ENCODE results near the gene RORB. TPM values are rescaled to one million over a fixed set of nuclear protein-coding genes. Genes with fewer than 3 reads are reported as not detected.

The RORB gene
- total RNA-seq, 1 donor from 2014 or later: 0.11 TPM

DNA sequence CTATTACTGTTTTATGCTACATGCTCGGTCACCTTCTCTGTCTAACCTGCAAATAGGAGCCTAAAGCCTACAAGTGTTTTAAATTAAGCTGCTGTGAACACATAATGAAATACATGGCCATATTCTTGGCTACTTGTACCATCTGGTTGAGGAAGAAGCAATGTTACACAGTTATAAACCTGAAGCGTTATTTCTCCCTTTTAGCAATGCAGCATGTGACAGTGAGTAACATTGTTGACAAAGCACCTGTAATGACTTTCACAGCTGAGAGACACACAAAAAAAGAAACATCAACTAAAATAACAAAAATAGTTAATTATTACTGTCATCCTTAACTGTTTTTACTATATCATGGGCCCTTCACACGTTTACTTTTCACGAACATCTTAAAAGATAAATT is 146.9 kb downstream of the RORB start:
- H3K79me2 ChIP-seq (ENCODE audit: insufficient read depth, low read length): no peaks in the 10 kb centered on the region
- no peaks in the 10 kb centered on the region for H3K9me3 Mint-ChIP-seq (ENCODE audit: unreplicated experiment)
- TF ChIP-seq, protein P1, sequence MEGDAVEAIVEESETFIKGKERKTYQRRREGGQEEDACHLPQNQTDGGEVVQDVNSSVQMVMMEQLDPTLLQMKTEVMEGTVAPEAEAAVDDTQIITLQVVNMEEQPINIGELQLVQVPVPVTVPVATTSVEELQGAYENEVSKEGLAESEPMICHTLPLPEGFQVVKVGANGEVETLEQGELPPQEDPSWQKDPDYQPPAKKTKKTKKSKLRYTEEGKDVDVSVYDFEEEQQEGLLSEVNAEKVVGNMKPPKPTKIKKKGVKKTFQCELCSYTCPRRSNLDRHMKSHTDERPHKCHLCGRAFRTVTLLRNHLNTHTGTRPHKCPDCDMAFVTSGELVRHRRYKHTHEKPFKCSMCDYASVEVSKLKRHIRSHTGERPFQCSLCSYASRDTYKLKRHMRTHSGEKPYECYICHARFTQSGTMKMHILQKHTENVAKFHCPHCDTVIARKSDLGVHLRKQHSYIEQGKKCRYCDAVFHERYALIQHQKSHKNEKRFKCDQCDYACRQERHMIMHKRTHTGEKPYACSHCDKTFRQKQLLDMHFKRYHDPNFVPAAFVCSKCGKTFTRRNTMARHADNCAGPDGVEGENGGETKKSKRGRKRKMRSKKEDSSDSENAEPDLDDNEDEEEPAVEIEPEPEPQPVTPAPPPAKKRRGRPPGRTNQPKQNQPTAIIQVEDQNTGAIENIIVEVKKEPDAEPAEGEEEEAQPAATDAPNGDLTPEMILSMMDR (IDR thresholded peaks at IDR 0.05; ENCODE audit: insufficient read depth, low read depth, low read length): no peak
- no peak for TF ChIP-seq EZH2 (IDR thresholded peaks at IDR 0.05; ENCODE audit: insufficient read depth, low read length)
- no peaks in the 10 kb centered on the region for H3K36me3 Mint-ChIP-seq (ENCODE audit: low read depth, unreplicated experiment)
- H3K4me2 ChIP-seq (ENCODE audit: low read length): no peak overlapping the region
- H3K27ac ChIP-seq (ENCODE audit: low read depth, low read length): no peak overlapping the region
- no peaks in the 10 kb centered on the region for H3K4me1 ChIP-seq (ENCODE audit: insufficient read depth, low read length)
- no peak overlapping the region for H3K4me3 ChIP-seq (ENCODE audit: insufficient read depth, low read depth, low read length)
- H3K4me1 Mint-ChIP-seq (ENCODE audit: low read depth, unreplicated experiment): no peaks in the 10 kb centered on the region
- H3K9ac ChIP-seq (ENCODE audit: low read length): no peak overlapping the region
- H3K27me3 Mint-ChIP-seq (ENCODE audit: low read depth, unreplicated experiment): no peaks in the 10 kb centered on the region
- no peak overlapping the region for H3K27ac Mint-ChIP-seq (ENCODE audit: unreplicated experiment)
- H4K20me1 ChIP-seq (ENCODE audit: insufficient read depth, low read length): no peaks in the 10 kb centered on the region
- H2AFZ ChIP-seq (ENCODE audit: low read depth, low read length): no peak overlapping the region
- no peaks in the 10 kb centered on the region for H3K9me3 ChIP-seq (ENCODE audit: insufficient read depth, low read depth, low read length)
- no peak for DNase-seq (ENCODE audit: low read depth)
- H3K27me3 ChIP-seq (ENCODE audit: insufficient read depth, low read length): no peaks in the 10 kb centered on the region
- H3K36me3 ChIP-seq (ENCODE audit: insufficient read depth, low read length): no peaks in the 10 kb centered on the region
- FAIRE-seq: no peak
- no peak overlapping the region for H3K4me3 Mint-ChIP-seq (ENCODE audit: unreplicated experiment)

DNA sequence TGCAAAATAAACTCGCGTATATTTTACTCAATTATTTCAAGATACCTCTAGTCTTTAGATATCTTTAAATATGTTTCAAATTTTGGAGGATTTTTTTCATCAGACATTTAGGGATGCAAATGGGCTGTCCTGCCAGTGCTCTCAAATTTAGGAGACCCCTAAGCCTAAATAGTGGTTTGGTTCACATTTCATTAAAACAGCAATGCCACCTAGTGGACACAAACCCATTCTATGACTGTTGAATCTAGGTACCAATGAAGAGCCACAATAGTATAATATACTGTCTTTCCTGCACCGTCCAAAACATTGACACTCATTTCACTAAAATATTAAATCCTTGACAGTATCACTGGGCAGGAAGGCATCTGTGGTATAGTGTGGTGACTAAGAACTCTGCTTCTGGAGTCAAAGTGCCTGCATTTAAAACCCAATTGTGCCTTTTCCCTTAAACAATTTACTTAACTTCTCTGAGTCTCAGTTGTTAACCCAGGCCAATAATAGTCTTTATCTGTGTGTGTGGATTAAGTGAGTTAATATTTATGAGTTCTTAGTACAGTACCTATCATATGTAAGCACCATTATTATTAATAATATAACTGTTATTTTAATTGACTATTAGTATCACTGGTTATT is 148.0 kb downstream of the RORB start:
- no peaks in the 10 kb centered on the region for H3K4me1 ChIP-seq (ENCODE audit: insufficient read depth, low read length)
- no peaks in the 10 kb centered on the region for H3K27me3 Mint-ChIP-seq (ENCODE audit: low read depth, unreplicated experiment)
- no peaks in the 10 kb centered on the region for H3K9me3 ChIP-seq (ENCODE audit: insufficient read depth, low read depth, low read length)
- no peak for DNase-seq (ENCODE audit: low read depth)
- H3K36me3 Mint-ChIP-seq (ENCODE audit: low read depth, unreplicated experiment): no peaks in the 10 kb centered on the region
- H3K27me3 ChIP-seq (ENCODE audit: insufficient read depth, low read length): no peaks in the 10 kb centered on the region
- H3K27ac ChIP-seq (ENCODE audit: low read depth, low read length): no peak overlapping the region
- TF ChIP-seq, protein P1 (IDR thresholded peaks at IDR 0.05; ENCODE audit: insufficient read depth, low read depth, low read length): peak; percentile 58
- TF ChIP-seq EZH2 (IDR thresholded peaks at IDR 0.05; ENCODE audit: insufficient read depth, low read length): no peak
- H3K9me3 Mint-ChIP-seq (ENCODE audit: unreplicated experiment): no peaks in the 10 kb centered on the region
- H3K27ac Mint-ChIP-seq (ENCODE audit: unreplicated experiment): no peak overlapping the region
- no peak overlapping the region for H3K9ac ChIP-seq (ENCODE audit: low read length)
- no peaks in the 10 kb centered on the region for H3K79me2 ChIP-seq (ENCODE audit: insufficient read depth, low read length)
- H4K20me1 ChIP-seq (ENCODE audit: insufficient read depth, low read length): no peaks in the 10 kb centered on the region
- no peak overlapping the region for H3K4me3 ChIP-seq (ENCODE audit: insufficient read depth, low read depth, low read length)
- no peak for FAIRE-seq
- no peak overlapping the region for H3K4me2 ChIP-seq (ENCODE audit: low read length)
- no peak overlapping the region for H3K4me3 Mint-ChIP-seq (ENCODE audit: unreplicated experiment)
- no peak overlapping the region for H2AFZ ChIP-seq (ENCODE audit: low read depth, low read length)
- H3K36me3 ChIP-seq (ENCODE audit: insufficient read depth, low read length): no peaks in the 10 kb centered on the region
- no peaks in the 10 kb centered on the region for H3K4me1 Mint-ChIP-seq (ENCODE audit: low read depth, unreplicated experiment)

DNA sequence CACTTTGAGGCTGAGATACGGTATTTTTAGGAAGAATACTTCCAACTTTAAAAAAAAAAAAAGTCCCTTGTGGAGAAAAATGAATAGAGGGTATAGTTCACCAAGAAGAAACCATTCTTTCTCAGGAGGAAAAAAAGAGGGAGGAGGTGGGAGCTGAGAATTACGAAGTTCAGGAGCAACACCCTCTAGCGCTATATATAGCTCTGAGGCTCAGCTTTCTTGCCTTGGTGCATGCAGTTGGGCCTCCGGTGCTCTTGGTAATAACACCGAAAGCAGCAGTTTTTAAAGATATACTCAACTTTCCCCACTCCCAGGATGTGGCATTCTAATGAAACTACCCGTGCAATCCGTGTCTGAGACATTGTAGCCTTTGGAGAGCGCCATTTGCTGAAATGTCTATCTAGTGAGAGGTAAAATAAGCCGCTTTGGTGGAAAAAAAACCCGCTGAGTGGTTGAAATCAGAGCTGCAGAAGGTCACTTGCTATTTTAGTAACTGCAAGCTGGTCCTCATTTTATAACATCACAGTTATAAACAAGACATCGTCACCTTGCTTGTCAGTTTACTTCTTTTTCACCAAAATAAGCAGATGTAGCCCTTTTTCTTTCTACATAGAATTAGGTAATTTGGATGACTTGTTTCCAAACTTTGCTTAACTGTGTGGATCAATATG is 156.4 kb downstream of the RORB start:
- H3K27ac ChIP-seq (ENCODE audit: low read depth, low read length): no peak overlapping the region
- no peaks in the 10 kb centered on the region for H3K9me3 ChIP-seq (ENCODE audit: insufficient read depth, low read depth, low read length)
- no peak overlapping the region for H3K27ac Mint-ChIP-seq (ENCODE audit: unreplicated experiment)
- H3K36me3 Mint-ChIP-seq (ENCODE audit: low read depth, unreplicated experiment): no peaks in the 10 kb centered on the region
- no peak overlapping the region for H3K4me3 ChIP-seq (ENCODE audit: insufficient read depth, low read depth, low read length)
- DNase-seq (ENCODE audit: low read depth) (no peak), FAIRE-seq (no peak)
- H3K36me3 ChIP-seq (ENCODE audit: insufficient read depth, low read length): no peaks in the 10 kb centered on the region
- no peak overlapping the region for H3K9ac ChIP-seq (ENCODE audit: low read length)
- peaks cover 2% of the 10 kb centered on the region for H3K9me3 Mint-ChIP-seq (ENCODE audit: unreplicated experiment)
- H2AFZ ChIP-seq (ENCODE audit: low read depth, low read length): no peak overlapping the region
- no peaks in the 10 kb centered on the region for H3K79me2 ChIP-seq (ENCODE audit: insufficient read depth, low read length)
- no peaks in the 10 kb centered on the region for H3K27me3 Mint-ChIP-seq (ENCODE audit: low read depth, unreplicated experiment)
- no peaks in the 10 kb centered on the region for H3K27me3 ChIP-seq (ENCODE audit: insufficient read depth, low read length)
- H3K4me1 ChIP-seq (ENCODE audit: insufficient read depth, low read length): no peaks in the 10 kb centered on the region
- TF ChIP-seq, protein P1 (IDR thresholded peaks at IDR 0.05; ENCODE audit: insufficient read depth, low read depth, low read length): no peak
- no peak for TF ChIP-seq EZH2 (IDR thresholded peaks at IDR 0.05; ENCODE audit: insufficient read depth, low read length)
- H4K20me1 ChIP-seq (ENCODE audit: insufficient read depth, low read length): no peaks in the 10 kb centered on the region
- no peak overlapping the region for H3K4me3 Mint-ChIP-seq (ENCODE audit: unreplicated experiment)
- H3K4me2 ChIP-seq (ENCODE audit: low read length): no peak overlapping the region
- H3K4me1 Mint-ChIP-seq (ENCODE audit: low read depth, unreplicated experiment): peaks cover 6% of the 10 kb centered on the region

Measured in astrocyte (in vitro differentiated cells and primary cell).